HG03025 (cell line): Measurements from ENCODE around the gene APOB.
"Not testable (repeated sequence)": the region's sequence is repeated elsewhere in the genome, so short reads cannot be mapped to it uniquely, and the experiment has no call there.

Experiments
- ATAC-seq: cut with Tn5 transposase; IDR thresholded peaks from one replicate; pipeline ENCODE4 v1.9.1; 2021; ENCODE audit warnings: mild to moderate bottlenecking, moderate library complexity; ENCODE audit not compliant: unreplicated experiment, low FRiP score

APOB gene

DNA sequence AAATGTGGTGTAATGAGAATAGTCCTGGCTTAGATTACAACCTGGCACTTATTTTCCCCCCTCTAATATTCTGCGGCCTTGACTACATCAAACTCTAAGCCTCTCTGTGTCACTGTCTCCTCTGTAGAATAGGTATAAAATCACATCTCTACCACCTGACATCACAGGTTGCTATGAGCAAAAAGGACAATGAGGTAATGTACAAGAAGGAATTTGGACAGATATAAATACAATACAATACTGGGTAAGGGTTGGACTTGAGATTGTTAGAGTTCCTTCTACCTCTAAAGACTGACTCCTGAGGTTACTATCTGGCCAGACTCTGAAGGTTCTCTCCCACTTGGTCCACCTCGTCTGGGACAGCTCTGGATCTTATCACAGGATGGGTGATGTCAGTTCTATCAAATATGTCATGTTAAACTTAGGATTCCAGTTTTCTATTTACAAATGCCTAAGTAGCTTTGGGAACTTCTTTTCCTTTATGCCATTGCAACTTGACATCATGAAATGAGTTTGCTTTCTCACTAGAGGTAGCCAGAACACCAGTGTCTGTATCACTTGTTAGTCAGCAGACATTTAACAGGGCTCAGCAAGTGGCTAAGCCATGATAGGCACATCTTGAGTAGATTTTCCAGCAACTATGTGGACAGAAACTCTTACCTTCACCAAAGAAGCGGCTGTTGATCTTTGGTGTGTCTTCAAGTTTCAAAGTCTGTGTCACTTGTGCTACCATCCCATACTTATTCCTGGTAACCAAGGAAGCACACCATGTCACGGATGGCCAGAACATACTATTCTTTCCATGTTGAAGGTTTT lies 9.5 kb downstream of the APOB start:
- no peak for ATAC-seq

DNA sequence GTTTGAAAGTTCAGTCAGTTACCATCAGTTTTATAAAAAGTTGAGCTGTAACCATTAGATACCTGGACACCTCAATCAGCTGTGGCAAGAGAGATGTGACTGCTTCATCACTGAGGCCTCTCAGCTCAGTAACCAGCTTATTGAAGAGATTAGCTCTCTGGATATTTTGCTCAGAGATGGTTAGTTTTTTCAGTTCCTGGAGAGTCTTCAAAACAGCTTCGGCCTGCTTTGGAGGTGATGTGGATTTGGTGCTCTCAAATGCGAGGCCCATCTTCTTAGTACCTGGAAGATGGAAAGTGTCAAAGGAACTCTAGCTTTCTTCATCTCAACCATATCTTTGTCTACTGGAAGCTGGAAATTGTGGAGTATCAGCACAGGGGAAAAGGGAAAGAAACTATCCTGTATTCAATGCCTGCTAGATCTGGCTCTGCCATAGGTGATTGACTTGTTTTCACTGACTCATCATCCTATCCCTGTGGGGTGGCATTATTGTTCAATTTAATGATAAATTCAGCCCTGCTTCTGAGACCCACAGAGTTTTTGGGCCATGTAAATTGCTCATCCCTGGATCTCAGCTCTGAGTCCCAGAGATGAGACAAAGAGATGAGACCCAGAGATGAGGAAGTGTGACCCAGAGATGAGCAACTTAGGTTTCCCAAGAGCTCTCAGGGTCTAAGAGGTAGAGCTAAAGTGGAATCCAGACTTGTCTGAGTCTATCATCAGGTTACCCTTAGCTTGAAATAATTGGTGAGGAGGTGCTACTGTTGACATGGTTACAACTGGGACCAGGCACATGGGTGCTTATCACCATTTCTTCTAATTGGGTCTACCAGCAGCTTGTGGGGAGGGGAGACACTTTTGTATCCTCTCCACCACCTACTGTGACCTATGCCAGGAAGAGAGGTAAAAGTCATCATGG lies 10.4 kb downstream of the APOB start:
- no peak for ATAC-seq

DNA sequence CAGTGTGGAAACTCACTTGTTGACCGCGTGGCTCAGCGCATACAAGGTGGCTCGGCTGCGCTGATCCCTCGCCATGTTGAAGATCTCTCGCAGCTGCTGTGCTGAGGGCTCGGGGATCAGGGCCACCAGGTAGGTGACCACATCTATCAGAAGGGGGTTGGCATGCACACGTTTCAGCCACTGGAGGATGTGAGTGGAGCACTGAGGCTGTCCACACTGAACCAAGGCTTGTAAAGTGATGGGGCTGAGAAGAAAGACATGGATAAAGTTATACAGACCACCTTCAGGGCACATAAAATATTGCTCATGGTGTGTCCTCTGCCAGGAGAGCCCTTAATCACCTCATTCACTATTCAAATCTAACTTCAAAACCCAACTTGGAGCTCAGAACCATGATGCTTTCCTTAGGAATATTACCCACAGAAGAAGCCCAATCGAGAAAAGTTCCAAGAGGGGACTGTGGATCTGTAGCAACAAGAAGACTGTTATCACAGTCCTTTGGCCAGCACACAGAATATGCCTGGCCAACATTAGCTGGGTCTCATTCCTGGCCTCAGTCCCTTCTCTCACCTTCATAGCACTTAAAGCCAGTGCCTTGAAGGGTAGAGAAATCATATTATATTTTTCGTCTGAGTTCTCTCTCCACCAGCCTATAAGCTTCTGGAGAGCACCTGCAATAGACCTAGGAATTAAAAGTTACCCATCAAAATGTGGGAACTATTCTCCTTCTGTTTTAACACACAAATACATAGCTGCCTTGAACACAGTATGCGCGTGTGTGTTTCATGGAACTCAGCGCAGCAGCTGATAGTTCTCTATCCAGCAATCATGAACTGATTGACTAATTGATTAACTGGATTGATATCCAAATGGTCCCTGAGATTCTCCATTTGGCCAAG lies 11.3 kb downstream of the APOB start:
- ATAC-seq, result no peak

DNA sequence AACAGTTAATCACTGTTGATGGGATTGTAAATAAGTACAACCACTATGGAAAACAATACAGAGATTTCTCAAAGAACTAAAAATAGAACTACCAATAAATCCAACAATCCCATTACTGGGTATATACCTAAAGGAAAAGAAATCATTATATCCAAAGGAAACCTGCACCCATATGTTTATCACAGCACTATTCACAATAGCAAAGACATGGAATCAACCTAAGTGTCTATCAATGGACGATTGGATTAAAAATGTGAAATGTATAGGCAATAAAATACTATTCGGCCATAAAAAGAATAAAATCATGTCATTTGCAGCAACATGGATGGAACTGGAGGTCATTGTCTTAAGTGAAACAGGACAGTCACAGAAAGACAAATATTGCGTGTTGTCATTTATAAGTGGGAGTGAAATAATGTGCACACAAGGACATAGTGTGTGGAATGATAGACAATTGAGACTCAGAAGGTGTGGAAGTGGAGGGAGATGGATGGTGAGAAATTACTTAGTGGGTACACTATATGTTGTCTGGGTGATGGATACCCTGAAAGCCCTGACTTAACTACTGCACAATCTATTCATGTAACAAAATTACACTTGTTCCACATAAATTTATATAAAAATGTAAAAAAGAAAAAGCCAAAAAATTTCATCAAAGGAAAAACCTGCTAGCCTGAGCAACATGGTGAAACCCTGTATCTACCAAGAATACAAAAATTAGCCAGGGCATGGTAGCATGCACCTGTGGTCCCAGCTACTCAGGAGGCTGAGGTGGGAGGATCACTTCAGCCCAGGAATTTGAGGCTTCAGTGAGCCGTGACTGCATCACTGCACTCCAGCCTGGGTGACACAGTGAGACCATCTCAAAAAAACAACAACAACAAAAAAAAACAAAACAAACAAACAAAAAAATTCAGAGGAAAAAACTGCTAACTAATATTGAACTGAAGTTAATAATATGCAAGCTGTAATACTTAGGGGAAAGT lies 12.6 kb downstream of the APOB start:
- ATAC-seq, result no peak

DNA sequence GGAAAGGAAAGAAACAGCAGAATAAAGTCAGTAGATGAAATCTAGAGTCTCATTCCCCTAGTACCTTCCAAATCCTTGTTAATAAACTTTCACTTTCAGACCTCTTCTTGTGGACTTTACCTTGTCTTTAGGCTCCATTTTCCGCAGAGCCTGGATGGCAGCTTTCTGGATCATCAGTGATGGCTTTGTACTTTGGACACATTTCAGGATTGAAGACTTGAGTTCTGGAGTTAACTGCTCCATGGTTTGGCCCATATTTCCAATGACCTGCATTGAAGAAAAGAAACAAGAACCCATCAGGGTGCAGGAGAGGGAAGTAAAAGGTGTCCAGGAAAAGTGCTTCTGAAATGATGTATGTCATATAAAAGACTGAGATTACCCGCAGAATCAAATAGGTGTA lies 14.4 kb downstream of the APOB start:
- no peak for ATAC-seq

DNA sequence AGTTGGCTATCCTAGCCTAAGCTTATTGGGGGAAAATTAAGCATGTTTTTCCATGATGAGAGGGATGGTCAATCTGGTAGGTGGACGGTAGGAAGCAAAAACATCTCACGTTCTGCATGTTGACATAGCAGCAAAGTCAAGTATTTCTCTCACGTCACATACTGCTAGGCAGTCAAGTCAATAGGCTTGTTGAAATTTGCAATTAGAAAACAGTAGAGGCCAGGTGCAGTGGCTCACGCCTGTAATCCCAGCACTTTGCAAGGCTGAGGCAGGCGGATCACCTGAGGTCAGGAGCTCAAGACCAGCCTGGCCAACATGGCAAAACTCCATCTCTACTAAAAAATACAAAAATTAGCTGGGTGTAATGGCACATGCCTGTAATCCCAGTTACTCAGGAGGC lies 14.9 kb downstream of the APOB start:
- not testable (repeated sequence) for ATAC-seq

DNA sequence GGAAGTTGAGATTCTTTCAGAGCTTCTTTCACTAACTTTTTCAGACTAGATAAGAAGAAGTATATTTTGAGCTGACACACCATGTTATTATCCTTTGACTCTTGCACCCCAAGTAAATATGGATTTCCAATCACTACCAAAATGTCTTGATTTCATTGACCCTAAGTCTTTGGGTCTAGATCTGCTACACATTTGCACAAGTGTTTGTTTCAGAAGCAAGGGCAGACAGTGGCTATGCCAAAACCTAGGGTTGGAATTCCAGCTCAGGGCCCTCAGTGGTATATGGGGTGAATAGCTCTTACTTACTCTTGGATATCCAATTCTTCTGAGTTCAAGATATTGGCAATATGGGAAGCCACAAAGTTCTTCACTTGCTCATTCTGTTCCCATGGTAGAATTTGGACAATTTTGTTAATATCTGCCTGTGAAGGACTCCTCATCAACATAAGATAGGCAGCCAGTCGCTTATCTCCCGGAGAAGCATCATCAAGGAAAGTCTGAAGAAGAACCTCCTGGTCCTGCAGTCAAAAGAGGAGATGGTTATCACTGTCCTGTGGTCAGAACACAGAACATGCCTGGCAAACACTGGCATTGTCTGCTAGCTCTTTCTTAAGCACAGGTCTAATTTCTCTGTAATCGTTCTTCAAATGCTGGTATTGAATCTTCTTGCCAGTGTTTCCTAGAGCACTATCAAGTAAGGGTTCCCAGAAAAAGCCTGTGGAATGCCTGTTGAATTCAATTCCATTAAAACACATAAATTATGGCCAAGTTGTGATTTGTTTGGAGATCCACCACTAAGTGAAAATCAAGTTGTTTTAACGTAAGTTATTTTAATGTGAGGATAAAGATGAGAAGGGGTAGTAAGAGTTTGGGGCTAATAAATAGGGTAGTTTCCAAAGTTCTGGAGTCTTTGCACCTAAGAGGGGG lies 15.6 kb downstream of the APOB start:
- ATAC-seq, result no peak

DNA sequence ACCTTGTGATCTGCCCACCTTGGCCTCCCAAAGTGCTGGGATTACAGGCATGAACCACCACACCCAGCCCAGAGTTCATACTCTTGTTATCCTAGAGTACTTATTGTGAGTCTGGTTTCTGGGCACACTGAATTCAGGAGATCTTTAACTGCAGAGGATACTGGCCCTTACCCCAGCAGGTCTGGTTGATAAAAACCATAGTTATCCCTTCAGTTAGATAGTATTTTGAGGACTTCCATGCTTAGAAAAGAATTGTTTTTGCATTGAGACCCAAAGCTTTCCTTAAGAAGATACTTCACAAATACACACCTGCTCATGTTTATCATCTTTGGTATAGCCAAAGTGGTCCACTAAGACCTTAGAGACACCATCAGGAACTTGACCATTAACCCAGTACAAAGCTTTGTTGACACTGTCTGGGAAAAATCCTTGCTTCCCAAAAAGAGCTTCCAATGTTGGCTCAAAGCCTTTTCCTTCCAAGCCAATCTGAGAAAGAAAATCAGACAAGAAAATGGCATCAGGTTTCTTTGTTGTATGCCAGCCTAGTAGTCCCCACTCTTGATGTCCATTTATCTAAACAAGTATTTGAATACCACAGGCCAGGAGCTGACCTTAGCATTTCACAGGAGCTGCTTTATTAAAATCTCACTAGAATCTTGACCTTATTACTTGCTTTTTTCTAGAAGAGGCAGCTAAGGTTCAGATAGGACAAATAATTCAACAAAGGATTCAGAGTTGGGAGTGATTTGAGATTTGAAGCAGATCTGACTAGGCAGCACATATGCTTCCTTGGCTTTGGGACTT lies 17.2 kb downstream of the APOB start:
- ATAC-seq, result no peak

DNA sequence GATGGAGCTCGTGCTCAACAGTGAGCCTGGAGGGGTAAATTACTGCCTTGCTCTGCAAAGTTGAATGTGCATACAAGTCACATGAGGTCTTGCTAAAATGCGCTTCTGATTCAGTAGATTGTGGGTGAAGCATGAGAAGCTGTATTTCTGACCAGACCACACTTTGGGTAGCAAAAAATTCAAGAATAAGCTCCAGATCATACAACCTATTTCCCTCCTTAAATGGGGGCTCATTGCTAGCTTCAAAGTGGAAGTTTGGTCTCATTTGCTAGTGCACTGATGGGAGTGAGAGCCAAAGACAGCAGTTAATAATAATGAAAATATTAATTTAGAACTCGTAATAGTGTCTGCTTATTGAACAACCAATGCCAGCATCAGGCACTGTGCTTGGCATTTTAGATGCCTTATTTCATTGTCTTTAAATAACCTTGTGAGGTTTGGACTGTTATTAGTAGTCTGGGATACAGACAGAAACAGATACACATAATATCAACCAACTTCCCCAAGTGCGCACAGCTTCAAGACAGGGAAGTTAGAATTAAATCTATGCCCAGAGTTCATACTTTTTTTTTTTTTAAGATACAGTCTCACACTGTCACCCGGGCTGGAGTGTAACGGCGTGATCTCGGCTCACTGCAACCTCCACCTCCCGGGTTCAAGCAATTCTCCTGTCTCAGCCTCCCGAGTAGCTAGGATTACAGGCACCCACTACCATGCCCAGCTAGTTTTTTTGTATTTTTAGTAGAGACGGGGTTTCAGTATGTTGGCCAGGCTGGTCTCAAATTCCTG lies 18.0 kb downstream of the APOB start:
- ATAC-seq, result no peak

DNA sequence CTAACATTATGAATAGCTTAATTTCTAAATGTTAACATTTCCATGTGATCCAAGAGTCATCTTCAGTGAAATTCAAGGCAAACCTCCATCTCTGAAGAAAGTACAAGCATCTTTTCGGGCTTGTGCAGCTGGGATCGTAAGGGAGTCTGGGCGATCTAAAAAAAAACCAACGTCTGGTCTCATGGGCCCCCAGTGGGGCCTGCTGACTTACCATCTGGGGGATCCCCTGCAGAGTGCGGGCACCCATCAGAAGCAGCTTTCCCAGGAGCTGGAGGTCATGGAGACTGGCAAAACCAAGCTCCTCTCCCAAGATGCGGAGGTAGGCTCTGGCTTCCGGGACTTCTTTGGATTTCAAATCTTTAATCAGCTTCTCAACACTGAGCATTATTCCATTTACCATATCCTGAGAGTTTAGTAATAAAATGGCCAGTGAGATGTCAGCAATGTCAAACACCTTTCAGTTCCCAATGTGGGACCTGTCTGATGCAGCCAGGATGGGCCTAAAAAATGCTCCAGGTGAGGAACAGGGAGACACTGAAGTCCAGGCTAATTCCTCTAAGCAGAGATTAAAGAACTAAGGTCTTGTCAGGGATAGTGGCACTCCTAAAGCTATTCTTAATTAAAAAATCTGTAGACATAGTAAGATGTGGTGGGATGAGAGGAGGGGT lies 19.0 kb downstream of the APOB start:
- ATAC-seq, result no peak

DNA sequence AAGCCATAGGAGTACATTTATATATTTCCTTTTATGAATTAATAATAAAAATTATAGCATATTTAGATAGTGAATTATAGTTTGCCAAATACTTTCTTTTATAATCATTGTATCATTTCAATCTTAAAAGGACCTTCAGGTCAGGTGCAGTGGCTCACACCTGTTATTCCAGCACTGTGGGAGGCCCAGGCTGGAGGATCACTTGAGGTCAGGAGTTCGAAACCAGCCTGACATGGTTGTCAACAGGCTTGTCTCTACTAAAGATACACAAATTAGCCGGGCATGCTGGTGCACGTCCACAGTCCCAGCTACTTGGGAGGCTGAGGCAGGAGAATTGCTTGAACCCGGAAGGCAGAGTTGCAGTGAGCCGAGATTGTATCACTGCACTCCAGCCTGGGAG lies 19.7 kb downstream of the APOB start:
- ATAC-seq, result no peak

DNA sequence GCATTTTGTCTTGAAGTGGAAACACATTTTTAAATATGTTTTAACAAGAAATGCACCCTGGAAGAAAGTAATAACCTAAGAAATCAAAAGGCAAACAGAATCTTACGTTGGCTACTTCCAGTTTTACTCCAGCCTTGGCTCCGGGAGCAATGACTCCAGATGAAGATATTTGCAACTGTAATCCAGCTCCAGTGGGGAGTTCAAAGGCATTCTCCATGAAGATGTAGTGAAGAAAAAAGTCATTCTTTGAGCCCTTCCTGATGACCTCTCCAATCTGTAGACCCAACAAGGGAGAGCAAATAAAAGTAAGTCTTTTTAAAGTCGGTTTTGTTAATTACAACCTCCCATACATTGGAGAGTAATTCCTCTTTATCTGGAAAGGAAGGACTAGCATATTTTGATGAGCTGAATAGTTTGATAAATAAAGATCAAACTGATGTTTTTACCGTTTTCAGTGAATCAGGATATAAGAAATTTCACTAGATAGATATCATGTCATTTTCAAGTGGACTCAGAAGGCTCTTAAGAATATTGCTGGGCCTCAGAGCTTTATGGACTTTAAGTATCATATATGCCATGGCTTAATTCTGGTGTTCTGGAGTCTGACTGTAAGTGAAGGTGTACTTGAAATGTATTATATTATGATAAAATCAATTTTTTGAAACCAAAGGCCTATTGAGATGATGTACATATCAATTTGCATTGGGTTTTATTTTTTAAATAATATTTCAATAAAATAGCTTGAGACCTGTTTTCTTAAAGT lies 20.3 kb downstream of the APOB start:
- ATAC-seq, result no peak

DNA sequence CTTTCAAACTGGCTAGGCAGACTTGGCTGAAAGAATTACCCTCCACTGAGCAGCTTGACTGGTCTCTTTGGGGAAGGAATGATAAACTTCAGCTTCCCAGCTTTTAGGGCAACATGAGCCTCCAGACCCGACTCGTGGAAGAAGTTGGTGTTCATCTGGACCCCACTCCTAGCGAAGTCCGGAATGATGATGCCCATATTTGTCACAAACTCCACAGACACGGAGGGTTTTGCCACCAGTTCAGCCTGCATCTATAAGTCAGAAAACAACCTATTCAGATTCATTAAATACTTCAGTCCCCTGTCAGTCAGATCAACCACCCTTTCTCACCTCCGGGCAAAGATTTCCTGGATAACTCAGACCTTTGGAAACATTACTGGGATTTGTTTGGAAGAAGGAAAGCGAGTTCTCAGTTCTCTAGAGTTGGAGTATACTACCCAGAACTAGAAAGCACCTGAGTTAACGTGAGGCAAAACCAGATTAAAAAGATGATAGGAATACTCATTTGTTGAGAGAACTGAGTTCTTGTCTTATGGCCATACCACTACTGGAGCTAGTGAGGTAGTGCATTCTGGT lies 21.0 kb downstream of the APOB start:
- ATAC-seq, result no peak

DNA sequence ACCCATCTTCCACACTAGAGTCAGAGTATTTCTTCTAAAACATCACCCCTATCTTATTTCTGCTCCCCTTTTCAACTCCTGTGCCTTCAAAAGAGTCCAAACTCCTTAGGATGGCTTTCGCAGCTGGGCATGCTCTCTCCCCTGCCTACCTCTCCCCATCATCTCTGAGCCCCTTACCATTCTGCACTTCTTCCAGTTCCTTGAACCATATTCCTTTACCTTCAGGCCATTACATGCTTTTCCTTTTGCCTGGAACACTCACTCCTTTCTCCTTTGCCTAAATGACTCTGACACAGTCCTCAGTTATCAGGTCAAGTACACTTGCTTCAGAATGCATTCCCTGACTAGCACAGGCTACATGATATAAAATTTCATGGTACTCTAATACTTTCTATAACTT lies 22.4 kb downstream of the APOB start:
- no peak for ATAC-seq

DNA sequence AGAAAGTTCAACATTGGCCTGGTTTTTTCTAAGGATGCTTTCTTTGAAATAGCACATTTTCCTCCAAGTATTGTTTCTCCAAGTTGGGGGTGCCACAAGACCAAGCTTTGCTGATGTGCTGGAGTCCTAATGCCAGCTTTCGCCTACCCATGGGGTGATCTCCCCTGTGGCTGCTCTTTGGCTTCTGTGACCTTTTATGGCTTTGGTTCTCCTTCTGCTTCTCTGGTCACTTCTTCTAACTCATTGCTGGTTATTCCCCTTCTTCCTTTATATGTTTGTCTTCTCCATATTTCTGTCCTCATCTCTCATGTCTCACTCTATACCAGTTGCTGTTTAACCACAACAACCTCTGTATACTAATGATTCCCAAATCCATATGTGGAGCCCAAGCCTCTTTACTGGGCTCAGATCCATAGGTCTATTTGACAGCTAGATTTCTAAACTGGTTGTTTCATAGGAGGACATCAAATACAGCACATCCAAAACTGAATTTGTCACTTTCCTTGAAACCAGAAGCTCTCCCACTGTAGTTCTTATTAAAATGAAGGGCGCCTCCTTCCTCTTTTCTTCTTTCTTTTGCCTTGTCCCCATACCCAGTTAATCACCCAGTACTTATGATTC lies 23.1 kb downstream of the APOB start:
- no peak for ATAC-seq
